Activated T-cell treated with anti-CD3 and anti-CD28 coated beads, Interleukin-2, amount 50 U/mL, for 1 hour (primary cell): Measurements from ENCODE around the gene MACROH2A1.
"Not testable (repeated sequence)": the region's sequence is repeated elsewhere in the genome, so short reads cannot be mapped to it uniquely, and the experiment has no call there.

Experiments used
- DNase-seq: peaks from one replicate; pipeline ENCODE4 v3.0.0-alpha.2; 2020

MACROH2A1 gene

GRCh38 chr5:135375040-135375793 lies 23.8 kb downstream of the MACROH2A1 start:
- DNase-seq, result no peak

DNA sequence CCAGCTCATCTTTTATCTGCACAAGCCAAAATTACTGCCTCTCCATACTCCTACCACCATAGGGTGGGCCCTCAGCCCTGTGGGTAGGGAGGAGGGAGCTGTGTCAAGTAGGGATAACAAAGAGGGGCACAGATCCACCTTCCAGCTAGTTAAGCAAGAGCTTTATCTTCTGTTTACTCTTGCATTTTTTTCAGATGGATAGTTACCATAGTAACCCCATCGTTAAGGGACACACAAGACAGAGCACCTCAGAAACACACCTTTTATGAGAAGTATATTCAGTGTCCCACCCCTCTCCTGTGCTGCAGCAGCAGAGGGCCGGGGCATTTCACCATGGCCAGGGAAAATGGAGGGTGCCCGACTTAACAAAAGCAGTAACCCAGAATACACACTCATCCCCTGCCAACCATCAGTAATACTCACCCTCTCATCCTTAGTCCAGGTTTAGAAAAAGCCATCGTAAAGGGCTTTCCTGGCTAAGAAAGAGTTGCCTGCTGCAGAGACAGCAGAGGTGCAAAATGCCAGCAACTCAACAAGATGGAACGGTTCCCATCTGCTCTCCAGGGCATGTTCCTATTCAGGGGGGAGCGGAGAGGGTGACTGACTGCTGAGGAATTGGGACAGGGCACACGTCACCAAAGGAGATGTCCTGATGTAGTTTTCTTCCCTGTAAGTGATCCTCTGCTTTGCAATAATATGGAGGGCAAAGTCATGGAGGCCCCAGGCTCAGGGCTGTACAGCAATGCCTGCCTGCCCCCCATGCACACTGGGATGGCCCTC lies 25.1 kb downstream of the MACROH2A1 start:
- DNase-seq, result no peak

- no peak for DNase-seq
Measured at GRCh38 chr5:135372654-135373381, 26.2 kb downstream of the MACROH2A1 start.

- DNase-seq, result no peak
Measured at GRCh38 chr5:135371622-135372232, 27.3 kb downstream of the MACROH2A1 start.

DNA sequence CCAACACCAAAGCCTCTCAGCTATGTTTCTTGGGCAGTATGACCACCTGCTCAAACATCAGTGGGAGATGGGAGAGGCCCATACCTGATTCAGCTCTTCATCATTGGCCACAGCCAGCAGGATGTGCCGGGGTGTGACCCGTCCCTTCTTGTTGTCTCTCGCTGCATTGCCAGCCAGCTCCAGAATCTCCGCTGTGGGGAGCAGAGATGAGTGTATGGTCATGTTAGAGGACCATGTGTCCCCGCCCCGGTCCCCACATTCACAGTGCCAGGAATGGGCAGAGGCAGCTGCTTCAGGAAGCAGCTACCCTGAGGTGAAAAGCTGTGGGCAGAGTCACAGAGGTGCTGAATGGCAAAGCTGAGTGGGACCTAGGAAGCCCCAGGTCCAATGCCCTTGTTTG lies 29.1 kb downstream of the MACROH2A1 start:
- no peak for DNase-seq

GRCh38 chr5:135367554-135367953 lies 31.5 kb downstream of the MACROH2A1 start:
- no peak for DNase-seq

GRCh38 chr5:135367076-135367475 lies 32.0 kb downstream of the MACROH2A1 start:
- no peak for DNase-seq

DNA sequence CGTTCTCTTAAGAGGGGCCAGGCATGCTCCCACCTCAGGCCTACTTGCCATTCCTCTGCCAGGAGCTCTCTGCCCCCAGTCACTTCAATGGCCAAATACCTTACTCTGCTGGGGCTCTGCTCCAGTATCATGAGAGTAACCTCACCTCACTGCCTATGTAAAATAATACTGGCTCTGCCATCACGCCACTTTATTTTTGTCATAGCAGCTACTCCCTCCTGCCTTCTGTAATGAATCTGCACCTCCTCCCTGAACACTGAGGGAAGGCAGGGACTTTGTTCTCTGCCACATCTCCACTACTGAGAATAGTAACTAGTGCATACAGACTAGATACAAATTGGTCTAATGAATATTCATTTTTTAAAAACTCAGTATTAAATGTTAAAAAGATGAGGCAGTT lies 33.8 kb downstream of the MACROH2A1 start:
- no peak for DNase-seq

GRCh38 chr5:135364421-135365262 lies 34.4 kb downstream of the MACROH2A1 start:
- DNase-seq, result no peak

DNA sequence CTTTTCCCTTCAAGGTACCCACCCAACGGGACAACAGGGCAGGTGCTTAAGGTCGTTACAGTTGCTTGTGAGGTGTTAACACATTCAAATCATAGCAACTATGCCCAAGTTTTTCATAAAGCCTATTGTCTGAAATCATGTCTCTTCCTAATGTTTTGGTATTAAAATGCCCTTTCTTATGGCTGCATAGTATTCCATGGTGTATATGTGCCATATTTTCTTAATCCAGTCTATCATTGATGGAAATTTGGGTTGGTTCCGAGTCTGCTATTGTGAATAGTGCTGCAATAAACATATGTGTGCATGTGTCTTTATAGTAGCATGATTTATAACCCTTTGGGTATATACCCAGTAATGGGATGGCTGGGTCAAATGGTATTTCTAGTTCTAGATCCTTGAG lies 35.7 kb downstream of the MACROH2A1 start:
- not testable (repeated sequence) for DNase-seq

- DNase-seq, result no peak
Measured at GRCh38 chr5:135362102-135362501, 36.9 kb downstream of the MACROH2A1 start.

GRCh38 chr5:135360278-135361274 lies 38.5 kb downstream of the MACROH2A1 start:
- no peak for DNase-seq

DNA sequence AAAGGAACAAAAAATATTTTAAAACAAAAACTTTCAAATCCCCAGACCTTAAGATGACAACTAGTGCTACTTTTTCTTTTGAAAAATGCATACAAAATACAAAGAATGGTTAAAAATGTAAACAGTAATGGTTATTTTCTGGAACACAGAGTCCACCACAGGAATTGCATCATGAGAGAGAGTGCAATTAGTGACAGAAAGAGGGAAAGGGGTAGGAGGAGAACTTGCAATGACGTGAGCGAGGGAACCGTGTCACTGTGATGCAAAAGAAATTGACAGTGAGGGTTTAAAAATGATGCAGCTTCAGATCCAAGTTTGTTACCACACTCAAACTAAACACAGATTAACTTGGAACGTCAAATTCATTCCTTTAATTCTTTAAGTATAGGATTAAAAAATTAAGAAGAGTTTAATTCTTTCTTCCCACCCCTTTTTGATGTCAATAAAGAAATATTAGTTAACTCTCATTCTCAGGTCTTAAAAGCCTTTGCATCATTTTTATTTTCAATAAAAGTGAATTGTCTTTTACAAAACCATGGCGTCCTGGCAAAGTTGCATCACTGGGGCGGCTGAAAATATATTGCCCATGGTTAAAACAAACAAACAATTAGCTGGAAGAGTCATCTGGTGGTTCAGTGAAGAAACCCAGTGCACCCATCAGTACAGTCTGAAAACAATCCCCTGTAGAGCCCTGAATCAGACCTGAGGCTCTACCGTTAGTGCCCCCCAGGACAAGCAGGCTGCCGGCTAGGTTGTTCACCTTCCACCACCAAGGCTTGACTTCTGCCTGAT lies 39.5 kb downstream of the MACROH2A1 start:
- no peak for DNase-seq

DNA sequence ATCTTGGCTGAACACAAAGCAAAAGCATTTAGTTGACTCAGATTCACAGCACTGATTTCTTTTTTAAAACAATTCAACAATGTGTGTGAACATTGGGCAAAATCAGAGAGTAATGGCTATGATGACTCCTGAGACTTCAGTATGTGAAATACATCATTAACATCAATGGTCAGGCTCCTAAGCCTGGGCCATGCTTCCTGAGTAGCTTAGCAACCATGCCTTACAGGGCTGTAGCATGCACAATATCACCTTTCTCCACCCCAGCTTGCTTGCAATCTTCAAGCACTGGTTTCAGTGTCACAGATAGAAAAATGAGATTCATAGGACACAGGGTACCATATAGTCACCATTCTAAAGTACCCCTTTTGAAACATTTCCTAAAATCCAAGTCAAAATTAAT lies 41.3 kb downstream of the MACROH2A1 start:
- no peak for DNase-seq

- DNase-seq, result no peak
Measured at GRCh38 chr5:135356522-135357318, 42.3 kb downstream of the MACROH2A1 start.

DNA sequence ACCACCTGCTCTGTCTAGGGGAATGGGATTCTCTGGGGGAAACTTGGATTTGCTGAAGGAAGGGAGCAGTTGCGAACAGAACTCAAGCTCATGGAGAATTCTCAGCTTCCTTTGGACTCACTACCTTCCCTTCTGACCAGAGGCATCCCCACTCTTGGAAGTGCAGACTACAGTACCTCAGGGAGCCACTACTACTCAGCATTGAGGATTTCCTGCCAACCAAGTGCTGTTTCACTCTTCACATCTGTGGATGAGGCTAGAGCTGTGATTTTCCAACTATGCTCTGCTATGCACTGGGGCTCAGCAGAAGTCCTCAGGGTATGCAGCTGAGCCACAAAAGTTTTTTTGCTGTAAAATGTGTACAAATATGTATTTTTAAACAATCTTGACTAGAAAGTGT lies 43.9 kb downstream of the MACROH2A1 start:
- no peak for DNase-seq

DNA sequence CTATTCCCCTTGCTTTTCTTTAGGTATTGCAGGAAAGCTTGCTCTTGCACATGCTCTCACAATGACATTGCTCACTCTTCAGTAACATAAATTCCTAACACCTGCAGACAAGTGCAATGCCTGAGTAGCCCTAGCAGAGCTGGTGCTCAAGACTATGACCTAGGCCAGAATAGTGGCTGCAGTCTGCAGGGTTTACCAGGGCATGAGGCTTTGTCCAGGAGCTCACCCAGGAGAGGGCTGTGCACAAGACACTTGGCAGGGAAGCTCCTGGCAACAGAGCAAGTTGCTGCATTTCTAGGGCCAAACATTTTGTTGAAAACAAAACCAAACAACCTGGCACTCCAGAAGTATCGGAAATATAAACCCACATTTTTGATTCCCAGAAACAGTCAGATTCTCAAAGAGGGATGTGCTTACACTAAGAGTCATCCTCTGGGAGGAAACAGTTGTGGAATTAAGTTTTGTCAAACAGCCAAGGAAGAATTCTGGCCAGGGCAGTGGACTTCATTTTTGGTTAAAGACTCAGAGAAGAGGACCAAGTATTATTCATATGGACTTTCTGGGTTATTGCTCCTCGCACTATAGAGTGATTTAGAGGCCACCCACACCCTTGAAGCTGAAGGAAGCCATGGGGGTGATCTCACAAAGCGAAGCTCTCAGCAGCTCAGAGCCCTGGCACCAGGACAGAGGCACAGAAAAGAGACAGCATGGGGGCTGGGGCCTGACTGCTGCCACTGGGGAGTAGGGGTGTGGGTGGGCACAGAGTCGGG lies 44.9 kb downstream of the MACROH2A1 start:
- no peak for DNase-seq

- no peak for DNase-seq
Measured at GRCh38 chr5:135350536-135350935, 48.5 kb downstream of the MACROH2A1 start.
